ENCODE measurements around the gene IFNL3. TPM values are rescaled to one million over a fixed set of nuclear protein-coding genes. Genes with fewer than 3 reads are reported as not detected.

IFNL3 gene
- total RNA-seq, 3 donors from 2014 or later = not detected

- no peaks in the 10 kb centered on the region for H3K36me3 ChIP-seq (ENCODE audit: low read depth)
- ATAC-seq (no peak), DNase-seq (no peak)
- no peaks in the 10 kb centered on the region for H3K4me1 ChIP-seq (ENCODE audit: low read depth)
- no peak for TF ChIP-seq CTCF (IDR thresholded peaks at IDR 0.05)
- H3K4me3 ChIP-seq = no peak overlapping the region
- H3K9me3 ChIP-seq = no peaks in the 10 kb centered on the region
- intact Hi-C loops (cut with DNase I, micrococcal nuclease) = no loop called here
These were observed 44.6 kb downstream of the IFNL3 start for GRCh38 chr19:39200066-39200802.

GRCh38 chr19:39199025-39199424 is 45.8 kb downstream of the IFNL3 start:
- intact Hi-C loops (cut with DNase I, micrococcal nuclease) = no loop called here
- H3K4me3 ChIP-seq = no peak overlapping the region
- DNase-seq = no peak
- TF ChIP-seq CTCF (IDR thresholded peaks at IDR 0.05) = no peak
- no peaks in the 10 kb centered on the region for H3K36me3 ChIP-seq (ENCODE audit: low read depth)
- H3K9me3 ChIP-seq = no peaks in the 10 kb centered on the region
- peak; percentile 40 for ATAC-seq
- no peaks in the 10 kb centered on the region for H3K4me1 ChIP-seq (ENCODE audit: low read depth)

GRCh38 chr19:39197808-39198207 is 47.0 kb downstream of the IFNL3 start:
- ATAC-seq (no peak), DNase-seq (no peak)
- no peak for TF ChIP-seq CTCF (IDR thresholded peaks at IDR 0.05)
- Histone ChIP-seq H3K4me1 (ENCODE audit: low read depth) (no peaks in the 10 kb centered on the region), H3K9me3 (no peaks in the 10 kb centered on the region), H3K36me3 (ENCODE audit: low read depth) (no peaks in the 10 kb centered on the region), H3K4me3 (no peak overlapping the region)
- intact Hi-C loops (cut with DNase I, micrococcal nuclease) = no loop called here

GRCh38 chr19:39196860-39197562 is 47.8 kb downstream of the IFNL3 start, which contains the start of gene NCCRP1:
TSS of gene NCCRP1 (plus strand) at chr19:39196964. CDS start at chr19:39196983, 19 bp downstream.
- ATAC-seq = no peak
- no peak within 1 kb of the TSS for H3K4me3 ChIP-seq
- no peak for TF ChIP-seq CTCF (IDR thresholded peaks at IDR 0.05)
- no peaks in the 10 kb centered on the region for H3K36me3 ChIP-seq (ENCODE audit: low read depth)
- no peak for DNase-seq
- H3K4me1 ChIP-seq (ENCODE audit: low read depth) = no peaks in the 10 kb centered on the region
- intact Hi-C loops (cut with DNase I, micrococcal nuclease) = no loop called here
- H3K9me3 ChIP-seq = no peaks in the 10 kb centered on the region

- Histone ChIP-seq H3K4me3 (no peak overlapping the region), H3K9me3 (no peaks in the 10 kb centered on the region), H3K36me3 (ENCODE audit: low read depth) (no peaks in the 10 kb centered on the region), H3K4me1 (ENCODE audit: low read depth) (no peaks in the 10 kb centered on the region)
- TF ChIP-seq CTCF (IDR thresholded peaks at IDR 0.05) = no peak
- ATAC-seq (no peak), DNase-seq (no peak)
- intact Hi-C loops (cut with DNase I, micrococcal nuclease) = no loop called here
These were observed 48.5 kb downstream of the IFNL3 start for GRCh38 chr19:39196320-39196719.

All from mucosa of descending colon (tissue), 3 donors.